IMR-90 (cell line): ENCODE data around the gene CD300LD. TPM values are rescaled to one million over a fixed set of nuclear protein-coding genes. Genes with fewer than 3 reads are reported as not detected.

Experiments used
- ATAC-seq: fragments of 200-7000 bp; cut with Tn5 transposase; 2 replicates; pipeline ENCODE4 v1.9.1; 2020; ENCODE audit warnings: low read depth, mild to moderate bottlenecking, moderate library complexity
- BruUV-seq: library from RNA; stranded (reverse); fragments of 400-500 nt; replicated peaks from 2 replicates; lab custom pipeline; 2021; lab: Mats Ljungman, UMichigan
- CTCF ChIA-PET: fragments of 300-600 bp; formaldehyde crosslinking; extraction: SDS; loops from one replicate; lab custom pipeline; 2021; ENCODE audit warnings: antibody characterized with exemption; lab: Yijun Ruan, JAX
- POLR2A ChIA-PET: fragments of 300-600 bp; sonication (Branson Sonifier 250); formaldehyde crosslinking; loops from one replicate; lab custom pipeline; 2022; ENCODE audit warnings: antibody characterized with exemption; ENCODE audit not compliant: unreplicated experiment; lab: Charles Lee
- DNase-seq: peaks from one replicate; pipeline ENCODE4 v3.0.0; 2013
- H2AFZ ChIP-seq: replicated peaks from 2 replicates; pipeline ENCODE3; 2013; ENCODE audit warnings: low read length, mild to moderate bottlenecking; ENCODE audit not compliant: poor library complexity
- H2AK5ac ChIP-seq: 2 replicates; pipeline ENCODE4 v1.6.1; 2013; ENCODE audit warnings: low read depth, low read length, inconsistent platforms
- H2AK9ac ChIP-seq: replicated peaks from 2 replicates; pipeline ENCODE3; 2013; ENCODE audit warnings: mild to moderate bottlenecking, low read depth, low read length, moderate library complexity; ENCODE audit not compliant: poor library complexity
- H2BK120ac ChIP-seq: 2 replicates; pipeline ENCODE4 v1.6.1; 2013; ENCODE audit warnings: low read depth, low read length, inconsistent platforms
- H2BK15ac ChIP-seq: 3 replicates; pipeline ENCODE4 v1.6.1; 2013; ENCODE audit warnings: low read depth, low read length, inconsistent platforms
- H2BK20ac ChIP-seq: 2 replicates; pipeline ENCODE4 v1.6.1; 2013; ENCODE audit warnings: low read depth, mild to moderate bottlenecking, inconsistent platforms, low read length, moderate library complexity
- H2BK5ac ChIP-seq: 2 replicates; pipeline ENCODE4 v1.6.1; 2013; ENCODE audit warnings: mild to moderate bottlenecking, low read depth, low read length, inconsistent platforms; ENCODE audit not compliant: poor library complexity, severe bottlenecking
- H3K14ac ChIP-seq: replicated peaks from 2 replicates; pipeline ENCODE4 v1.6.1; 2013; ENCODE audit warnings: low read depth, low read length, inconsistent platforms
- H3K18ac ChIP-seq: 2 replicates; pipeline ENCODE4 v1.6.1; 2013; ENCODE audit warnings: low read depth, low read length, control low read depth
- H3K23ac ChIP-seq: 2 replicates; pipeline ENCODE4 v1.6.1; 2013; ENCODE audit warnings: low read depth, low read length, inconsistent platforms
- H3K27ac ChIP-seq: 2 replicates; pipeline ENCODE4 v1.5.1; 2013; ENCODE audit warnings: mild to moderate bottlenecking, control low read depth, low read length; ENCODE audit not compliant: insufficient read depth
- H3K27me3 ChIP-seq: 2 replicates; pipeline ENCODE4 v1.6.1; 2013; ENCODE audit warnings: low read length; ENCODE audit not compliant: control insufficient read depth, insufficient read depth
- H3K36me3 ChIP-seq: 2 replicates; pipeline ENCODE4 v1.6.1; 2013; ENCODE audit warnings: low read length, mixed read lengths; ENCODE audit not compliant: control insufficient read depth, insufficient read depth
- H3K4ac ChIP-seq: 2 replicates; pipeline ENCODE4 v1.6.1; 2013; ENCODE audit warnings: low read depth, low read length, inconsistent platforms
- H3K4me1 ChIP-seq: 2 replicates; pipeline ENCODE4 v1.6.1; 2013; ENCODE audit warnings: low read length, mixed read lengths; ENCODE audit not compliant: control insufficient read depth, insufficient read depth
- H3K4me2 ChIP-seq: 2 replicates; pipeline ENCODE4 v1.6.1; 2013; ENCODE audit warnings: low read depth, mild to moderate bottlenecking, control low read depth, low read length, moderate library complexity
- H3K4me3 ChIP-seq: 2 replicates; pipeline ENCODE4 v1.5.1; 2013; ENCODE audit warnings: low read depth, mild to moderate bottlenecking, control low read depth, low read length, moderate library complexity; ENCODE audit not compliant: insufficient read depth
- H3K56ac ChIP-seq: 2 replicates; pipeline ENCODE4 v1.6.1; 2013; ENCODE audit warnings: low read length, inconsistent platforms; ENCODE audit not compliant: insufficient read depth; ENCODE audit errors: extremely low read depth
- H3K79me1 ChIP-seq, 2 experiments: 2 replicates each; pipeline ENCODE4 v1.6.1; 2013; ENCODE audit warnings: low read length in 2 of 2, inconsistent platforms in 1 of 2, low read depth in 1 of 2
- H3K9ac ChIP-seq: 2 replicates; pipeline ENCODE4 v1.6.1; 2013; ENCODE audit warnings: low read depth, low read length, control low read depth
- H3K9me1 ChIP-seq: 2 replicates; pipeline ENCODE4 v1.6.1; 2013; ENCODE audit warnings: low read length, inconsistent platforms; ENCODE audit not compliant: insufficient read depth
- H3K9me3 ChIP-seq: 2 replicates; pipeline ENCODE4 v1.6.1; 2013; ENCODE audit warnings: low read length; ENCODE audit not compliant: control insufficient read depth, insufficient read depth
- H4K20me1 ChIP-seq: 2 replicates; pipeline ENCODE4 v1.6.1; 2013; ENCODE audit warnings: low read length, inconsistent platforms; ENCODE audit not compliant: insufficient read depth
- H4K5ac ChIP-seq: 2 replicates; pipeline ENCODE4 v1.6.1; 2013; ENCODE audit warnings: mild to moderate bottlenecking, low read depth, low read length, control low read depth
- H4K8ac ChIP-seq, 2 experiments: 2 replicates each; pipeline ENCODE4 v1.6.1; 2013; ENCODE audit warnings: low read depth in 2 of 2, low read length in 2 of 2, control low read depth in 1 of 2, inconsistent platforms in 1 of 2
- H4K91ac ChIP-seq: 2 replicates; pipeline ENCODE4 v1.6.1; 2013; ENCODE audit warnings: low read depth, low read length, inconsistent platforms; ENCODE audit not compliant: insufficient read depth
- BHLHE40 ChIP-seq: fragments of 150-350 bp; IDR thresholded peaks from 2 replicates; pipeline ENCODE4 v1.6.1; 2016; ENCODE audit warnings: mild to moderate bottlenecking, low read depth, low read length
- CEBPB ChIP-seq: IDR thresholded peaks from 2 replicates; pipeline ENCODE4 v1.6.1; 2012; ENCODE audit warnings: low read depth, low read length, improper control_type of control experiment
- CHD1 ChIP-seq: IDR thresholded peaks from 2 replicates; pipeline ENCODE4 v1.6.1; 2012; ENCODE audit warnings: low read depth, low read length, improper control_type of control experiment
- FOS ChIP-seq: fragments of 150-350 bp; IDR thresholded peaks from 2 replicates; pipeline ENCODE4 v1.6.1; 2016; ENCODE audit warnings: low read depth, low read length
- MAFK ChIP-seq: IDR thresholded peaks from 2 replicates; pipeline ENCODE4 v1.6.1; 2012; ENCODE audit warnings: low read depth, low read length, improper control_type of control experiment
- MAZ ChIP-seq: IDR thresholded peaks from 2 replicates; pipeline ENCODE4 v1.6.1; 2012; ENCODE audit warnings: low read depth, mild to moderate bottlenecking, low read length, improper control_type of control experiment, moderate library complexity, borderline replicate concordance
- MXI1 ChIP-seq: IDR thresholded peaks from 2 replicates; pipeline ENCODE4 v1.6.1; 2012; ENCODE audit warnings: low read depth, mild to moderate bottlenecking, low read length, moderate library complexity, borderline replicate concordance
- NFE2L2 ChIP-seq: fragments of 150-350 bp; IDR thresholded peaks from 2 replicates; pipeline ENCODE4 v1.6.1; 2016; ENCODE audit warnings: low read depth, mild to moderate bottlenecking, low read length
- POLR2A ChIP-seq: IDR thresholded peaks from 2 replicates; pipeline ENCODE4 v1.6.1; 2012; ENCODE audit warnings: mild to moderate bottlenecking, low read depth, low read length
- RCOR1 ChIP-seq: IDR thresholded peaks from 2 replicates; pipeline ENCODE4 v1.6.1; 2012; ENCODE audit warnings: mild to moderate bottlenecking, low read length, improper control_type of control experiment; ENCODE audit not compliant: insufficient replicate concordance
- RFX5 ChIP-seq: IDR thresholded peaks from 2 replicates; pipeline ENCODE4 v1.8.0; 2012; ENCODE audit warnings: low read depth, mild to moderate bottlenecking, low read length, moderate library complexity
- SMC3 ChIP-seq: fragments of 150-350 bp; IDR thresholded peaks from 2 replicates; pipeline ENCODE4 v1.6.1; 2016; ENCODE audit warnings: low read depth, mild to moderate bottlenecking, antibody characterized with exemption, low read length, moderate library complexity
- WGBS, 2 experiments: methylation state at CpG; one replicate each; pipeline versions ENCODE4 v1.1.5 to v1.1.7; 2013; ENCODE audit warnings: missing lambda C conversion rate in 2 of 2; ENCODE audit not compliant: insufficient read length in 1 of 2; ENCODE audit errors: extremely low coverage in 2 of 2; 5-methylcytosine and 5-hydroxymethylcytosine counted together
- dilution Hi-C: fragments of 300-500 bp; cut with HindIII; formaldehyde crosslinking; loops from one replicate; pipeline ENCODE4 v1.14.3; 2018; ENCODE audit warnings: low sequenced_read_pairs; ENCODE audit not compliant: unreplicated experiment
- in situ Hi-C: fragments of 300-500 bp; cut with MboI; formaldehyde crosslinking; loops from 3 replicates; pipeline ENCODE4 v1.14.3; 2019; ENCODE audit warnings: low sequenced_read_pairs, inconsistent platforms, mixed read lengths
- intact Hi-C: fragments of 100-400 bp; cut with micrococcal nuclease; formaldehyde crosslinking; loops from 2 replicates; pipeline ENCODE4 v1.10.0; 2022
- polyA plus RNA-seq, 3 experiments: library from polyadenylated mRNA; depleted of rRNA; stranded (reverse); fragments of >200 nt; gene quantifications; 2 replicates each; pipeline ENCODE4 v1.2.3, GENCODE V29; 2012; ENCODE audit warnings: low replicate concordance in 1 of 3
- total RNA-seq: library from RNA; depleted of rRNA; stranded (reverse); fragments of >200 nt; gene quantifications from 2 replicates; pipeline ENCODE4 v1.2.3, GENCODE V29; 2012
- TF ChIP-seq, protein P1 (sequence below): conservative IDR thresholded peaks from 2 replicates; pipeline ENCODE4 v1.5.1; 2012; ENCODE audit warnings: mild to moderate bottlenecking, low read depth, low read length, improper control_type of control experiment
- TF ChIP-seq, protein P2 (sequence below): fragments of 150-350 bp; IDR thresholded peaks from 2 replicates; pipeline ENCODE4 v1.6.1; 2016; ENCODE audit warnings: low read depth, mild to moderate bottlenecking, low read length, moderate library complexity, borderline replicate concordance

The CD300LD gene
- total and polyA plus RNA-seq, 2 of the 4 experiments (the other 2 are of a cell fraction) = not detected

DNA sequence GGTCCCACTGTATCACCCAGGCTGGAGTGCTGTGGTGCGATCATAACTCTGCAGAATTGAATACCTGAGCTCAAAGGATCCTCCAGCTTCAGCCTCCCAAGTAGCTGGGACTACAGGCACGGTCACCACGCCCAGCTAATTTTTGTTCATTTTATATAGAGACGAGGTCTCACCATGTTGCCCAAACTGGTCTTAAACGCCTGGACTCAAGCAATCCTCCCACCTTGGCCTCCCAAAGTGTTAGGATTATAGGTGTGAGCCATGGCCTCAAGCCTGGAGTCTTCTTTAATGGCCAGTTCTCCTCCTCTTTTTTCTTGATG, 61.3 kb downstream of the CD300LD start:
- no peaks in the 10 kb centered on the region for H3K27me3 ChIP-seq
- no peak overlapping the region for H3K56ac ChIP-seq
- H3K4me2 ChIP-seq = no peak overlapping the region
- ChIA-PET POLR2A (no interaction called here), CTCF (no interaction called here)
- no peak overlapping the region for H4K8ac ChIP-seq
- H4K91ac ChIP-seq = no peak overlapping the region
- dilution Hi-C loops = no loop called here
- no peaks in the 10 kb centered on the region for H3K79me1 ChIP-seq
- no peak for TF ChIP-seq POLR2A
- no peak for TF ChIP-seq RFX5
- no peak for TF ChIP-seq FOS
- TF ChIP-seq, protein P1, sequence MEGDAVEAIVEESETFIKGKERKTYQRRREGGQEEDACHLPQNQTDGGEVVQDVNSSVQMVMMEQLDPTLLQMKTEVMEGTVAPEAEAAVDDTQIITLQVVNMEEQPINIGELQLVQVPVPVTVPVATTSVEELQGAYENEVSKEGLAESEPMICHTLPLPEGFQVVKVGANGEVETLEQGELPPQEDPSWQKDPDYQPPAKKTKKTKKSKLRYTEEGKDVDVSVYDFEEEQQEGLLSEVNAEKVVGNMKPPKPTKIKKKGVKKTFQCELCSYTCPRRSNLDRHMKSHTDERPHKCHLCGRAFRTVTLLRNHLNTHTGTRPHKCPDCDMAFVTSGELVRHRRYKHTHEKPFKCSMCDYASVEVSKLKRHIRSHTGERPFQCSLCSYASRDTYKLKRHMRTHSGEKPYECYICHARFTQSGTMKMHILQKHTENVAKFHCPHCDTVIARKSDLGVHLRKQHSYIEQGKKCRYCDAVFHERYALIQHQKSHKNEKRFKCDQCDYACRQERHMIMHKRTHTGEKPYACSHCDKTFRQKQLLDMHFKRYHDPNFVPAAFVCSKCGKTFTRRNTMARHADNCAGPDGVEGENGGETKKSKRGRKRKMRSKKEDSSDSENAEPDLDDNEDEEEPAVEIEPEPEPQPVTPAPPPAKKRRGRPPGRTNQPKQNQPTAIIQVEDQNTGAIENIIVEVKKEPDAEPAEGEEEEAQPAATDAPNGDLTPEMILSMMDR = no peak
- TF ChIP-seq, protein P2, sequence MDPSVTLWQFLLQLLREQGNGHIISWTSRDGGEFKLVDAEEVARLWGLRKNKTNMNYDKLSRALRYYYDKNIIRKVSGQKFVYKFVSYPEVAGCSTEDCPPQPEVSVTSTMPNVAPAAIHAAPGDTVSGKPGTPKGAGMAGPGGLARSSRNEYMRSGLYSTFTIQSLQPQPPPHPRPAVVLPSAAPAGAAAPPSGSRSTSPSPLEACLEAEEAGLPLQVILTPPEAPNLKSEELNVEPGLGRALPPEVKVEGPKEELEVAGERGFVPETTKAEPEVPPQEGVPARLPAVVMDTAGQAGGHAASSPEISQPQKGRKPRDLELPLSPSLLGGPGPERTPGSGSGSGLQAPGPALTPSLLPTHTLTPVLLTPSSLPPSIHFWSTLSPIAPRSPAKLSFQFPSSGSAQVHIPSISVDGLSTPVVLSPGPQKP = no peak
- TF ChIP-seq MAZ = no peak
- TF ChIP-seq BHLHE40 = no peak
- no peak for TF ChIP-seq NFE2L2
- no peak for TF ChIP-seq MXI1
- no peak for TF ChIP-seq CEBPB
- no peak for TF ChIP-seq MAFK
- no peak for TF ChIP-seq SMC3
- no peak for TF ChIP-seq CHD1
- TF ChIP-seq RCOR1 = no peak
- no peak overlapping the region for H2AK5ac ChIP-seq
- no peaks in the 10 kb centered on the region for H3K36me3 ChIP-seq
- H3K9me3 ChIP-seq = peaks cover 32% of the 10 kb centered on the region
- no peak overlapping the region for H3K23ac ChIP-seq
- H4K5ac ChIP-seq = no peak overlapping the region
- no peak overlapping the region for H2BK120ac ChIP-seq
- no peak overlapping the region for H3K4me3 ChIP-seq
- 60% methylated on average over 1 of the region's 5 CpGs; no CpG with 5 or more reads in 1 of the 2 experiments for WGBS, 2 experiments
- BruUV-seq = no TSS peak
- no peak overlapping the region for H2BK20ac ChIP-seq
- no peak overlapping the region for H3K14ac ChIP-seq
- no peak overlapping the region for H3K27ac ChIP-seq
- no peak overlapping the region for H2AK9ac ChIP-seq
- ATAC-seq (no peak), DNase-seq (no peak)
- H3K9me1 ChIP-seq = no peaks in the 10 kb centered on the region
- no peaks in the 10 kb centered on the region for H3K4me1 ChIP-seq
- H2BK5ac ChIP-seq = no peak overlapping the region
- H4K20me1 ChIP-seq = no peaks in the 10 kb centered on the region
- H3K9ac ChIP-seq = no peak overlapping the region
- no peak overlapping the region for H3K4ac ChIP-seq
- no peak overlapping the region for H3K18ac ChIP-seq
- no peak overlapping the region for H2BK15ac ChIP-seq
- intact Hi-C loops = no loop called here
- in situ Hi-C loops = no loop called here
- no peak overlapping the region for H2AFZ ChIP-seq
